Activated CD8-positive, alpha-beta memory T cell treated with anti-CD3 and anti-CD28 coated beads for 24 hours (primary cell): ENCODE data around the gene DRAXIN.

Experiments used
- DNase-seq: peaks from one replicate; pipeline ENCODE4 v3.0.0-alpha.2; 2020

DRAXIN gene

DNA sequence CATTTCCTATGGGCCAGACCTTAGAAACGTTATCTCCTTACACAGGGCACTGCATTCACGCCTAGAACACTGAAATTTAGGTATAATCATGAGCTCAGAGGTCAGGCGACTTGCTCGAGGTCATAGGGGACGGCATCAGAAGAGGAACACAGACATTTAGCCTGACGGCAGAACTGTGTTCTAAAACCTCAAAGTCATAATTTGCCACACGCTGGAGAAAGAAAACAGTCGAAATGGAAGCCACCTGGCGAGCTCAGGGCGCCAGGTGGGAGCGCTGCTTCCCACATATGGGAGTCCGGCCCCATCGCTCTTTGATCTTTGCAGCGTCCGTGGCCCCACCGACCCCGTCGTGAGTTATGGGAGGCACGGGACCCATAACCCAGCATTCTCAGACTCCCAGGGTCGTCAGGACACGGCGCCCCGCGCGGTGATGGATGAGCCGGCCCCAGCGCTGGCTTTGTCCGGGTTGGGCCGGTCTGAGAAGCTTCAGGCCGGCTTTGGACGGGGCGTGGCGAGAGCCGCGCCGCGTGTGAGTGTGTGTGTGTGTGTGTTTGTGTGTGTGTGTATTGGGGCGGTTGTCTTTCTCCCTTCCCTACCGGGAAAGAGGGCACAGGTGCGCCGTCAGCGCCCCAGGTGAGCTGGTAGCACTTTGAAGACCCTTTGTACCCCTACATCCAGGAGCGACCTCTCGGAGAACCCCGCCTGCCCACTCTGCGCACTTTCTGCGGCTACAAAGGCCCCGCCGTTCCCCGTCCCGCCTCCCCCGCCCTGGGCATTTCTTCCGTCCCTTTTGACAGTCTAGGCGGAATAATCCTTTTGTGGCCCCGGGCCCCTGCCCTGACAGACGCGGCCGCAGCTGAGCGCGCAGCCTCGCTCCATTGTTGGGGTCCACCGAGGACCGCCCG, 861 bp upstream of the DRAXIN start:
- DNase-seq, result no peak

GRCh38 chr1:11691928-11692711, 610 bp downstream of the DRAXIN start:
- no peak for DNase-seq

DNA sequence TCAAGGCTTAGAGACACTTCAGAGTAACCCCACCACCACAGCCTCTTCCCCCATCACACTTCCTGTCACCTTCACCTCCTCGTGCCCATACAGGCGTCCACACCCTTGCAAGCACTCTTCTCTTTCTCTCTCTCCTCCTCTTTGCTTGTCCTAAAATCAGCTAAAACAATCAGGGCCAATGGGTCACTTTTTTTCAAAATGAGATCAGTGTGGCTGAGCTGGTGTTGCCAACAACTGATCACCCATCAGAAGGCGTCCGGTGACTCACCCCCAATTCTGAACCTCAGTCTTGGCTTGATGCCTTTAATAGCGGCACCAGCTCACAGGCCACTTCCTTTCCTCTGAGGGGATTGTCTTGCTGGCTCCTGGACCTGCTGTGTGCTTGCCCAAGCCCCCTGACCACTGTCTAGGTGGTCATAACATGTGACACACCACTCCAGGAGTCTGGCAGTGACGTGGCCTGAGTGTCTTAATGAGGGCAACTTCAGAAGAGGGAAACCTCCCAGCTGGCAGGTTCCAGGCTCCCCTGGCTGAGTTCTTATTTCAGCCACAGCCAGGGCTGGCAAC, 1.6 kb downstream of the DRAXIN start:
- peak; percentile 73 for DNase-seq

GRCh38 chr1:11693917-11694316, 2.4 kb downstream of the DRAXIN start:
- no peak for DNase-seq

- DNase-seq, result no peak
These were observed 4.4 kb downstream of the DRAXIN start for GRCh38 chr1:11695861-11696260.

- no peak for DNase-seq
These were observed 5.8 kb downstream of the DRAXIN start for GRCh38 chr1:11697188-11697892.

GRCh38 chr1:11697893-11698210, 6.3 kb downstream of the DRAXIN start:
- DNase-seq, result no peak

DNA sequence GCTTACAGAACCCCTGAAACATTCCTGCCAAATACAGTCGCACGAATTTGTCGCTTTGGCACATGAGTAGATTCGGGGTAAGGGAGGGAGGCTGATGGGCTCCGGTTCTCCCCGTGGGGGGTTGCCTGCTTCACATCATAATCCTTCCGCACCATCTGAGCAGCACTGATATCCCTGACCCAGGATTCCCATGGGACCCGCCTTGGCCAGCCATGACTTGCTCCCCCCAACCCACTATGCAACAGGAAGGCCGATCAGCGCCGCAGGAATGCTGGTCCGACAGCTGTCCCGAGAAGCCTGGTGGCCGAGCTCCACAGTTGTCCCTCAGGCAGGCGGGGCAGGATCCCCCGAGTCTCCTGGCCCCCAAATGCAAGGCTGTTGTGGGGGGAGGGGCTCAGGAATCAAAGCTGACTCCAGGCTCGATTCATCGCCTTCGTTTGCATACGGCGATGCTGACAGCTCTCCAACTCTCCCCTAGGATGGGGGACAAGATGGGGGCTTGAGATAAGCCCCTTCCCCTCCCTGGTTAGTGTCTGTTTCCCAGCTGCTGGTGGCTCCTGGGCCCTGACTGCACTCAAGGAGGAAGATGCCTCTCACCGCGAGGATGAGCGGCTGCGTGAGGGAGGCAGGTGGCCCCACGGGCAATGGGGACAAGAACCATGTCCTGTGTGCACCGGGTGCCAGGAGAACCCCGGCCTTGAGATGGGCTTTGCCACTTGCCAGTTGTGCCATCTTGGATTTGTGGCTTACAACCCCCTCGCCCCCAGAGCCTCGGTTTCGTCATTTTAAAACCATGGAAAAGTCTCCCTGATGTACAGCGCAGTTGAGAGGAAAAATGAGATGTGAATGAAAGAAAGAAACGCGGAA, 9.3 kb downstream of the DRAXIN start:
- DNase-seq, result no peak

GRCh38 chr1:11701551-11701961, 10.0 kb downstream of the DRAXIN start:
- no peak for DNase-seq

GRCh38 chr1:11701981-11702803, 10.7 kb downstream of the DRAXIN start:
- no peak for DNase-seq

GRCh38 chr1:11703357-11704193, 12.1 kb downstream of the DRAXIN start:
- no peak for DNase-seq

GRCh38 chr1:11704194-11704529, 12.7 kb downstream of the DRAXIN start:
- DNase-seq, result no peak

DNA sequence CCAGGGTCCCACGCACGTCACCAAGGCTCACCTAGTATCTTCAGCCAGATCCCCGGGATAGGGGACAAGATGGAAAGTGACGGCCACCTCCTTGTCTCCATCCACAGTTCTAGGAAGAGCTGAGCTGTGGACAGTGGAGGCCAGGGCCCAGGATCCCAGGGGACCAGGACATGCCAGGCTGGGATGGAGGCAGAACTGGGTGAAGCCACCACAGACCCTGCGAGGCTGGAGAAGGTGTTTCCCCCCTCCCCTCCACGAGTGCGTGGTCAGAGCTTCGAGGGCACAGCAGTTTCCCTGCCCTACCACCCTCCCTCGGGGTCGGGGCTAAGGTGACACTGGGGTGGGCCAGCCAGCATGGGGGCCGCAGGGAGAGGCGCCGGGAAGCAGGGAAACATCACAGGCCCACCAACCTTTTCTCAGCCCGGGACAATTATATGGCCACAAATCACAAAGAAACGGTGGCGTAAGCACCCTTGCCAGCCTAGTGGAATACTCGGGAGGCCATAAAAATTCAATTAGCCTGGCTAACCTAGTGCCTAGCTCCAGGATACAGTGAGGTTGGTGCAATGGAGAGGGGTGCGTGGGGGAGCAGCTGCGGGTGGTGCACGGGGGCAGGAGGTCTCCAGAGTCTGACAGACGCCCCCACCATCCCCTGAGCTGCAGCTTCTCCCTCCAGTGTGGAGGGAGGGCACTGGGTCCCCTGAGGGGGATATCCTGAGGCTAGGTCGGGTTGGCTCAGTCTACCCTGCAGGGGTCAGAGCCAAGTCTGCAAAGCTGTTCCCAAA, 13.4 kb downstream of the DRAXIN start:
- DNase-seq, result no peak

GRCh38 chr1:11705596-11705995, 14.1 kb downstream of the DRAXIN start:
- no peak for DNase-seq

GRCh38 chr1:11706292-11706691, 14.8 kb downstream of the DRAXIN start:
- no peak for DNase-seq

DNA sequence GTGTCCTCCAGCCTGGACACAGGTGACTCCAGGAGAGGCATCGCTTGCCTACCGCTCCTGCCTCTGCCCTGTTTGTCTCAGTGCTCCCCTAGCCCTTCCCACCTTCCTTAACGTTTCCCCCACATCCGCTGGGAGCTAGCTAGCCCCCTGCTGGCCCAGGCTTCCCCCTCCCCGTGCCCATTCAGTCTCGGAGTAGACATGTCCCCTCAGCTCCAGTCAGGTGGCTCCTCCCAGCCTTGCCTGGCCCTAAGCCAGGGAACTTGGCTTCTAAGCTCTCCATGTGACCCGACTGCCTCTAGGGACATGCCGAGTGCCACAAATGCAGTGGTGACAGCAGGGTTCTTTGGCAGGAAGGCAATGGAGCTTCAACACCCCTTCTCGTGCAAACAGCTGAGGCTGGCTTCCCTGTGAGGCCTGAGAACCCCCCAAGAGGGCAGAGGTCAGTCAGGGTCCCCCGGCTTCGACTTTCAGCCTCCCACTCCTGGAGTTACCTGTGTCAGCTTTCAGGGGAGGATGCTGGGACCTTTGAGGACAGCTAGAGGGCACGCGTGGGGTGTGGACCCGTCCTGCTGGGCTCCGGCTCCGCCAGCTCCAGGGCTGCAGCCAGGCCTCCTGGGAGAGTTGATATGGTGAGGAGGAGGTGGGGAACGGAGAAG, 16.2 kb downstream of the DRAXIN start:
- no peak for DNase-seq

DNA sequence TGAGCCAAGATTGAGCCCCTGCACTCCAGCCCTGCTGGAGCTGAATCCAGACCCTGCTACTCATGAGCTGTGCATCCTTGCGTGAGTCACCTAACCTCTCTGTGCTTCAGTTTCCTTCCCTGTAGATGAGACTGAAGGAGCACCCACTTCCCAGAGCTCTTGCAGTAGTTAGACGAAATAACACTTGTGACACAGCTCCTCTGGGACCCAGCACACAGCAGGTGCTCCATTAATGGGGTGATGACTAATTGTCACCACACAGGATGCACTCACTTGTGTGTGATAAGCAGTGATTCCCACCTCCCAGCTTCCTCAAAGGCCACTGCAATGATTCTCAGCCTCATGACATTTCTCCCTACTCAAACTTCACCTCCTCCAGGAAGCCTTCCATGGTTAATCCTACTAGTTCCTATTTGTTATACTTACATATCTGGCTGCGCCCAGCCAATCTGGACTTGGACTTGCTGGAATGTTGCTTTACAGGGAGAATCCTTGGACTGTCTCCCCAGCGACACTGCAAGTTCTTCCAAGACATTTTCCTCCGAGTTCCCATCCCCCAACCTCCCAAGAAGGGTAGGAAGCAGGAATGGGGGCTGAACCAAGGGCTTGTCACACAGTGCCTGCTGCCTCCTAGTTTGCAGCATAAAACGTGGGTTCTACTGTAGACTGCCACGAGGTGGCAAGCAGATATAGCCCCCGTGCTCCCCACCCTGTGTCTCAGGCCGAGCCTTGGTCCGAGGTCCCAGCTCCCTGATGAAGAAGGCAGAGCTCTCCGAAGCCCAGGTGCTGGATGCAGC, 17.2 kb downstream of the DRAXIN start:
- DNase-seq, result no peak

GRCh38 chr1:11711490-11711889, 20.0 kb downstream of the DRAXIN start:
- no peak for DNase-seq
